Neural progenitor cell (in vitro differentiated cells): ENCODE results near the gene TRIAP1.

Experiments used
- CTCF ChIP-seq: fragments of 200-600 bp; sonication (generic); IDR thresholded peaks from 2 replicates; pipeline ENCODE4 v1.5.1; 2017; ENCODE audit warnings: antibody characterized with exemption, mild to moderate bottlenecking
- EZH2 ChIP-seq: fragments of 200-600 bp; sonication (generic); IDR thresholded peaks from 2 replicates; pipeline ENCODE4 v1.6.1; 2017; ENCODE audit warnings: antibody characterized with exemption, mild to moderate bottlenecking, moderate library complexity
- EZH2phosphoT487 ChIP-seq: fragments of 200-600 bp; sonication (generic); IDR thresholded peaks from 2 replicates; pipeline ENCODE4 v1.6.1; 2017; ENCODE audit warnings: antibody characterized with exemption

- no peak for TF ChIP-seq CTCF
- TF ChIP-seq EZH2 = no peak
- TF ChIP-seq EZH2phosphoT487 = no peak
Observed at GRCh38 chr12:120432772-120433525, 13.2 kb downstream of the TRIAP1 start.
